ENCODE results near the gene IPO8. TPM values are rescaled to one million over a fixed set of nuclear protein-coding genes. Genes with fewer than 3 reads are reported as not detected.

Gene IPO8
- total and polyA plus RNA-seq, 12 donors, result 5.0 to 64.6 (median 35.8) TPM

DNA sequence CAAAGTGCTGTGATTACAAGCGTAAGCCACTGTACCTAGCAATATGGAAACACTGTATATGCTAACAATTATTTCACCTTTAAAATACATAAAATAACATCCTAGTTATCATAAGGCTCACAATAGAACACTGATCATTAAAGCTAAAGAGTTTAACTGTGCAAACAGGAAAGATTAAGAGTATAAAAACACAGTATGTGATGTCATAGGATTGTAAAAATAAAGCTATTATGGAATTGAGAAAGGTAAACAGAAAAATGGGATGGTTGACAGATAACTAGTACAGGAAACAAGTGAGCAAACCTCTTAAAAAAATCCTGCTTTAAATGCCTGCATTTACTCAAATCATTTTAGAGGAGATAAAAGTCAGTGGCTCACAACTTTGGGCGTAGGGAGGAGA is 10.8 kb upstream of the IPO8 start:
- Histone ChIP-seq H3K9me3 (replicated peaks in 1 of 3) (no peaks in the 10 kb centered on the region), H3K4me1 (replicated peaks in 1 of 2) (no peaks in the 10 kb centered on the region), H3K36me3 (replicated peaks in 1 of 2) (peaks cover 0 to 14% of the 10 kb centered on the region in 2 donors), H3K27me3 (no peaks in the 10 kb centered on the region), H3K4me3 (no peak overlapping the region), H3K27ac (no peak overlapping the region)
- intact Hi-C loops (cut with DNase I), result no loop called here
- no peak for DNase-seq
- 97 to 100% (median 99%) methylated on average over 2 of the region's 2 CpGs for WGBS, 4 donors
- no peak for TF ChIP-seq POLR2A (IDR thresholded peaks at IDR 0.05)
- TF ChIP-seq, protein P1, sequence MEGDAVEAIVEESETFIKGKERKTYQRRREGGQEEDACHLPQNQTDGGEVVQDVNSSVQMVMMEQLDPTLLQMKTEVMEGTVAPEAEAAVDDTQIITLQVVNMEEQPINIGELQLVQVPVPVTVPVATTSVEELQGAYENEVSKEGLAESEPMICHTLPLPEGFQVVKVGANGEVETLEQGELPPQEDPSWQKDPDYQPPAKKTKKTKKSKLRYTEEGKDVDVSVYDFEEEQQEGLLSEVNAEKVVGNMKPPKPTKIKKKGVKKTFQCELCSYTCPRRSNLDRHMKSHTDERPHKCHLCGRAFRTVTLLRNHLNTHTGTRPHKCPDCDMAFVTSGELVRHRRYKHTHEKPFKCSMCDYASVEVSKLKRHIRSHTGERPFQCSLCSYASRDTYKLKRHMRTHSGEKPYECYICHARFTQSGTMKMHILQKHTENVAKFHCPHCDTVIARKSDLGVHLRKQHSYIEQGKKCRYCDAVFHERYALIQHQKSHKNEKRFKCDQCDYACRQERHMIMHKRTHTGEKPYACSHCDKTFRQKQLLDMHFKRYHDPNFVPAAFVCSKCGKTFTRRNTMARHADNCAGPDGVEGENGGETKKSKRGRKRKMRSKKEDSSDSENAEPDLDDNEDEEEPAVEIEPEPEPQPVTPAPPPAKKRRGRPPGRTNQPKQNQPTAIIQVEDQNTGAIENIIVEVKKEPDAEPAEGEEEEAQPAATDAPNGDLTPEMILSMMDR (IDR thresholded peaks at IDR 0.05), result no peak

DNA sequence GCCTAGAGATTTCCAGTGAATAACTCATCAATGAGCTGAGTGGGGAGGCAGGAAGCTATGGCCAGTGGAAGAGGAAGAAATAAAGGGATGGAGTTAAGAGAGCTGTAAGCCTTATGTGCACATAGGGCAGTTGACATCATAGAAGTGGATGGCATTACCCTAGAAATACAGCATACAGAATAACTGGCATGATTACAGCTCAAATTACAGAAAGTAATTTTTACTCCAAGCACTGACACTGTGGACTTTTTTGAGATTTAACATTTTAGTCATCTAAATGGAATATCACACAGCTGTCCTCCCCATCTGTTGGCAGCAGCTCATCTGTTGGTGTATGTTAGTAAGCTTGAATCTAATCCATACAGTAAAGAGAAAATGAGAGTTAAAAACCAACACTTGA is 5.4 kb upstream of the IPO8 start:
- H3K27ac ChIP-seq, result no peak overlapping the region
- no peak for DNase-seq
- intact Hi-C loops (cut with DNase I), result no loop called here
- H3K4me1 ChIP-seq (replicated peaks in 1 of 2), result no peaks in the 10 kb centered on the region
- H3K36me3 ChIP-seq (replicated peaks in 1 of 2), result no peaks in the 10 kb centered on the region
- H3K9me3 ChIP-seq (replicated peaks in 1 of 3), result no peaks in the 10 kb centered on the region
- H3K4me3 ChIP-seq, result no peak overlapping the region
- H3K27me3 ChIP-seq, result no peaks in the 10 kb centered on the region
- TF ChIP-seq, protein P1 (IDR thresholded peaks at IDR 0.05), result no peak
- no peak for TF ChIP-seq POLR2A (IDR thresholded peaks at IDR 0.05)

DNA sequence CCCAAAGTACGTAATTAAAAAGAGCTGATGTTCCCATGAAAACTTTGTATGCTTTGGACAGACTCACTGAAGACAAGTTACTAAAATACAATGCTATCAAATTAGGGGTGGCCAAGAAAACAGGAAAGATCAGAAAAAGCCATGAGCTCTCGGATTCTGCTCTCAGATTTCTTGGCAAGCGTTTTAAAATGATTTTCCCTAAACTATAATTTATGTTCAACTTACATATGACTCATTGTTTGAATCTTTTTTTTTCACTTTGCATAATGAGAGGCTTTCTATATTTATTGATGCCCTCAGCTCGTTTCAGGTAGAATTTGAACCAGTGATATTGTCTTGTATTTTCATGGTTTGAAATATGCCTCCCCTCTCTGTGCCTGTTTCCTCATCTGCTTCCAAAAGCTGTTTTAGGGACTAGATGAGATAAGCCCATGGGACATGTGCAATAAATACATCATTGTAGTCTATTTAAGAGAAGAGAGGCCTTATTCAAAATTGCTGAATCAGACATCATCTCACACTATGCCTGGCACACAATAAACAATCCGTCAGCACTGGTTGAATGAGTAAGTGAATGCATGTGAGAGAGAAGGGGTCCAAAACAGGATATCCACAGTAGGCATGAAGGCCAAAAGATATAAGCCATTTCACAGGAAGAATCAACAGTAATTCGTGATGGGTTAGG is 4.7 kb upstream of the IPO8 start:
- no peak for DNase-seq
- H3K36me3 ChIP-seq (replicated peaks in 1 of 2), result no peaks in the 10 kb centered on the region
- intact Hi-C loops (cut with DNase I), result no loop called here
- no peak overlapping the region for H3K27ac ChIP-seq
- no peak overlapping the region for H3K4me3 ChIP-seq
- no peaks in the 10 kb centered on the region for H3K4me1 ChIP-seq (replicated peaks in 1 of 2)
- TF ChIP-seq, protein P1 (IDR thresholded peaks at IDR 0.05), result no peak
- TF ChIP-seq POLR2A (IDR thresholded peaks at IDR 0.05), result no peak
- WGBS, 4 donors, result 64 to 67% (median 66%) methylated on average over 6 of the region's 6 CpGs
- no peaks in the 10 kb centered on the region for H3K9me3 ChIP-seq (replicated peaks in 1 of 3)
- H3K27me3 ChIP-seq, result no peaks in the 10 kb centered on the region

DNA sequence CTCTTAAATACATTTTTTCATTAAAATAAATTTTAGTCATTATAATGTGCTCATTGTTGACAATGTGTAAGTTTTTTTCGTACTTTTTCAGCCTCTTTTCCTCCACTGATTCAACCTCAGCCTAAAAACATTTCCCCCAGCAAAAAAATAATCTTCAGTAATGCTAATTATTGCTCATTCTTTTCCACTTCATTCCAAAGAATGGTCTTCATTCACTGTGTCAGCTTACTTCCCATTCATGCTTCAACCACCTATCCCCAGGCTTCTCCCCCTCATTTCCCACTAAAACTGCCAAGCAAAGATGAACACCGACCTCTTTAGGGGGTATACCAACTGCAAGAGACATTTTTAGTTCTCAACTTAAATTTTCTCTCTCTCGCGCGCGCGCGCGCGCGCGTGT is 2.7 kb upstream of the IPO8 start:
- intact Hi-C loops (cut with DNase I), result no loop called here
- H3K27me3 ChIP-seq, result no peaks in the 10 kb centered on the region
- no peaks in the 10 kb centered on the region for H3K9me3 ChIP-seq (replicated peaks in 1 of 3)
- peaks cover 5 to 14% of the 10 kb centered on the region in 2 donors for H3K4me1 ChIP-seq (replicated peaks in 1 of 2)
- H3K4me3 ChIP-seq, result no peak overlapping the region
- TF ChIP-seq, protein P1 (IDR thresholded peaks at IDR 0.05), result no peak
- no peak for TF ChIP-seq POLR2A (IDR thresholded peaks at IDR 0.05)
- DNase-seq, result no peak
- H3K36me3 ChIP-seq (replicated peaks in 1 of 2), result no peaks in the 10 kb centered on the region
- no peak overlapping the region for H3K27ac ChIP-seq
- WGBS, 4 donors, result 85 to 92% (median 89%) methylated on average over 9 to 12 of the region's 12 CpGs

All from adrenal gland (tissue), 12 donors.